Kidney (tissue), 14 donors: ENCODE results near the gene PKHD1. TPM values are rescaled to one million over a fixed set of nuclear protein-coding genes. Genes with fewer than 3 reads are reported as not detected.

Experiments
- DNase-seq, 5 donors: peaks; one replicate each; pipeline ENCODE4 v3.0.0-alpha.2; 2013 to 2020
- FAIRE-seq: peaks from 2 replicates; lab custom pipeline; 2012; peaks lifted over from hg19 to GRCh38; lab: Jason Lieb, UNC
- H3K27ac ChIP-seq, 2 donors: one replicate each; pipeline ENCODE4 v1.7.0; 2013; ENCODE audit warnings: low read depth in 2 of 2, low read length in 2 of 2, inconsistent platforms in 1 of 2
- H3K27me3 ChIP-seq: one replicate; pipeline ENCODE4 v1.7.1; 2013; ENCODE audit warnings: low read length, inconsistent platforms; ENCODE audit not compliant: control insufficient read depth, insufficient read depth
- H3K36me3 ChIP-seq, 3 donors: one replicate each; pipeline versions ENCODE4 v1.7.0 to v1.7.1; 2013; ENCODE audit warnings: low read length in 3 of 3, control low read depth in 1 of 3, inconsistent platforms in 1 of 3; ENCODE audit not compliant: insufficient read depth in 3 of 3, control insufficient read depth in 2 of 3
- H3K4me1 ChIP-seq, 3 donors: one replicate each; pipeline versions ENCODE4 v1.7.0 to v1.7.1; 2013; ENCODE audit warnings: low read length in 3 of 3, inconsistent platforms in 1 of 3, low read depth in 1 of 3; ENCODE audit not compliant: control insufficient read depth in 2 of 3, insufficient read depth in 2 of 3
- H3K4me3 ChIP-seq, 3 donors: one replicate each; pipeline versions ENCODE4 v1.7.0 to v1.8.1; 2013; ENCODE audit warnings: low read length in 3 of 3, control low read depth in 1 of 3, inconsistent platforms in 1 of 3
- H3K9ac ChIP-seq, 3 donors: one replicate each; pipeline versions ENCODE4 v1.7.0 to v1.7.1; 2013; ENCODE audit warnings: low read length in 3 of 3, control low read depth in 1 of 3, inconsistent platforms in 1 of 3
- H3K9me3 ChIP-seq, 3 donors: one replicate each; pipeline versions ENCODE4 v1.7.0 to v1.7.1; 2013; ENCODE audit warnings: low read length in 3 of 3, control low read depth in 1 of 3, inconsistent platforms in 1 of 3; ENCODE audit not compliant: control insufficient read depth in 2 of 3, insufficient read depth in 1 of 3
- CTCF ChIP-seq: IDR thresholded peaks from 3 replicates; pipeline ENCODE4 v1.5.1; 2012; ENCODE audit warnings: mild to moderate bottlenecking, moderate library complexity, borderline replicate concordance; ENCODE audit not compliant: insufficient read depth; ENCODE audit errors: extremely low read depth
- intact Hi-C: fragments of 100-400 bp; cut with DNase I; formaldehyde crosslinking; loops from one replicate; pipeline ENCODE4 v1.11.1; 2022
- polyA plus RNA-seq: library from polyadenylated mRNA; stranded (reverse); fragments of 350-450 nt; fragmentation: Illumina TruSeq; extraction: RNeasy Lipid Tissue Mini Kit (QIAGEN cat#74804); gene quantifications from one replicate; pipeline ENCODE4 v1.2.3, GENCODE V29; 2014; ENCODE audit warnings: low read depth, low replicate concordance; ENCODE audit not compliant: insufficient read depth
- total RNA-seq: library from RNA; stranded (reverse); fragmentation: NEBNext Ultra II Directional; extraction: Animal tissue kit (Norgen Biotek cat#: 25700); gene quantifications from one replicate; pipeline ENCODE4 v1.2.1, GENCODE V29; 2021
- donor health status: control.
- donor health status: control.
- donor health status: control.
- donor health status: control.
- donor health status: control.
- donor health status: DM: yes; HTN: yes; CAD: no.
- donor health status: Normal renal cell carcinoma (clear cell type).

PKHD1 gene
- total and polyA plus RNA-seq, 2 donors from 2014 or later, result 6.0 to 77.5 TPM

- no peak for TF ChIP-seq CTCF
- DNase-seq, result no peak
- no peaks in the 10 kb centered on the region for H3K27me3 ChIP-seq
- intact Hi-C loops, result no loop called here
- H3K9ac ChIP-seq, result no peak overlapping the region
- FAIRE-seq, result no peak
- no peak overlapping the region for H3K27ac ChIP-seq
- no peaks in the 10 kb centered on the region for H3K36me3 ChIP-seq
- no peak overlapping the region for H3K4me3 ChIP-seq
- H3K9me3 ChIP-seq, result no peaks in the 10 kb centered on the region
- H3K4me1 ChIP-seq, result no peaks in the 10 kb centered on the region
Measured at GRCh38 chr6:51711876-51712275, 375.5 kb downstream of the PKHD1 start.

- no peak for TF ChIP-seq CTCF
- Histone ChIP-seq H3K9me3 (no peaks in the 10 kb centered on the region), H3K27ac (no peak overlapping the region), H3K27me3 (no peaks in the 10 kb centered on the region), H3K4me3 (no peak overlapping the region), H3K9ac (no peak overlapping the region), H3K4me1 (peaks cover 0 to 5% (median 0%) of the 10 kb centered on the region in 3 donors), H3K36me3 (no peaks in the 10 kb centered on the region)
- DNase-seq, result no peak
- intact Hi-C loops, result no loop called here
- no peak for FAIRE-seq
Measured at GRCh38 chr6:51706086-51706485, 381.3 kb downstream of the PKHD1 start.

- Histone ChIP-seq H3K4me3 (no peak overlapping the region), H3K36me3 (no peaks in the 10 kb centered on the region), H3K27ac (no peak overlapping the region), H3K9me3 (no peaks in the 10 kb centered on the region), H3K9ac (no peak overlapping the region), H3K4me1 (peaks cover 0 to 8% (median 0%) of the 10 kb centered on the region in 3 donors), H3K27me3 (no peaks in the 10 kb centered on the region)
- FAIRE-seq, result no peak
- DNase-seq, result no peak
- no peak for TF ChIP-seq CTCF
- intact Hi-C loops, result no loop called here
Measured at GRCh38 chr6:51704932-51705540, 382.4 kb downstream of the PKHD1 start.

GRCh38 chr6:51702851-51703250 is 384.6 kb downstream of the PKHD1 start:
- H3K36me3 ChIP-seq, result no peaks in the 10 kb centered on the region
- no peaks in the 10 kb centered on the region for H3K27me3 ChIP-seq
- no peak for FAIRE-seq
- H3K4me3 ChIP-seq, result no peak overlapping the region
- intact Hi-C loops, result no loop called here
- H3K4me1 ChIP-seq, result peaks cover 0 to 8% (median 0%) of the 10 kb centered on the region in 3 donors
- no peak overlapping the region for H3K9ac ChIP-seq
- DNase-seq, result no peak
- TF ChIP-seq CTCF, result no peak
- no peak overlapping the region for H3K27ac ChIP-seq
- H3K9me3 ChIP-seq, result no peaks in the 10 kb centered on the region
